ENCODE data around the gene RGP1.

Gene RGP1, protein sequence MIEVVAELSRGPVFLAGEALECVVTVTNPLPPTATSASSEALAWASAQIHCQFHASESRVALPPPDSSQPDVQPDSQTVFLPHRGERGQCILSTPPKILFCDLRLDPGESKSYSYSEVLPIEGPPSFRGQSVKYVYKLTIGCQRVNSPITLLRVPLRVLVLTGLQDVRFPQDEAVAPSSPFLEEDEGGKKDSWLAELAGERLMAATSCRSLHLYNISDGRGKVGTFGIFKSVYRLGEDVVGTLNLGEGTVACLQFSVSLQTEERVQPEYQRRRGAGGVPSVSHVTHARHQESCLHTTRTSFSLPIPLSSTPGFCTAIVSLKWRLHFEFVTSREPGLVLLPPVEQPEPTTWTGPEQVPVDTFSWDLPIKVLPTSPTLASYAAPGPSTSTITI

DNA sequence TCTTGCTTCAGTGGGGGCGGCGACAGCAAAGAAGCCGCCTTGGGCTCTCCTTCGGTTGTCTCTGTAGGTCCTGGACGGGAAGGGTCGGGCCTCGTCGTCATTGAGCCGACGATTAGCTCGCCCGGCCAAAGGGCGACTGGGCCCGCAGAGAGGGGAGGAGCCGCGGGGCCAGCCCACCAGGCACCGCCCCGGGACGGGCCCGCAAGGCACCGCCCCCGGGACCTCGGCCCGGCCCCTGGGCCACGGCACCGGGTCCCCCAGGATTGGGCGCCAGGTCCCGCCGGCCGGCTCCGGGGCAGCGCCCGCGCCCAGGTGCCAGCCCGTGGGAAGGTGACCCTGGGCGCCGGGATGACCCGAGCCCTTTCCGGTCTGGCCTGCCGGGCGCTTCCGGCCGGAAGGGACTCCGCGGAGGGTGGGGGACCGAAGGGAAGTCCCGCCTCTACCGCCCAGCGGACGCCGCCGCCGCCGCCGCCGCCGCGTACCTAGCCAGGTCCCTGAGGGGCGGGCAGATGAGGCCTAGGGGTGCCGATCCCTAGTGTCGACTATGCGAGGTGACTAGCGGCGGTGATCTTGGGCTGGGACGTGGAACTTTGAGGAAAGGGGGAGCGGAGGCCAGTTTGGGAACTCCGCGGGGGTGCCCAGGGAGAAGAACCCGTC is at the start of gene RGP1, which contains the start of gene GBA2:
TSS of gene RGP1 (plus strand) at position 430 of the 657 bp plus-strand sequence. CDS start 469 bp downstream, outside the sequence.
TSS of gene GBA2 (minus strand) at position 371 of the 657 bp plus-strand sequence. CDS start 524 bp downstream, outside the sequence.
- peak; percentile 50 for DNase-seq

GRCh38 chr9:35700031-35700430 is 49.1 kb upstream of the RGP1 start:
- no peak for DNase-seq

GRCh38 chr9:35700942-35701341 is 48.1 kb upstream of the RGP1 start:
- DNase-seq, result no peak

DNA sequence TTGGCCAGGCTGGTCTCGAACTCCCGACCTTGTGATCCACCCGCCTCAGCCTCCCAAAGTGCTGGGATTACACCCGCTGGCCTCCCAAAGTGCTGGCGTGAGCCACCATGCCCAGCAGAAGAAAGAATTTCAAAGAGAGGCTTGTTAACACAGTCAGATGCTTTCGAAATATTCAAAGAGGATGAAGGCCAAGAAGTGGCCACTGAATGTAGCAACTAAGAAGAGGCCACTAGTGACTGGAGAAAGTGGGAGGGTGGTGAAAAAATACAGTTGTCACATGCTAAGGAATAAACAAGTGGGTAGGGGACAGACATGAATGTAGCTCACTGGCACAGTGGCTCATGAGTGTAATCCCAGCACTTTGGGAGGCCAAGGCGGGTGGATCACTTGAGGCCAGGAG is 46.4 kb upstream of the RGP1 start:
- no peak for DNase-seq

DNA sequence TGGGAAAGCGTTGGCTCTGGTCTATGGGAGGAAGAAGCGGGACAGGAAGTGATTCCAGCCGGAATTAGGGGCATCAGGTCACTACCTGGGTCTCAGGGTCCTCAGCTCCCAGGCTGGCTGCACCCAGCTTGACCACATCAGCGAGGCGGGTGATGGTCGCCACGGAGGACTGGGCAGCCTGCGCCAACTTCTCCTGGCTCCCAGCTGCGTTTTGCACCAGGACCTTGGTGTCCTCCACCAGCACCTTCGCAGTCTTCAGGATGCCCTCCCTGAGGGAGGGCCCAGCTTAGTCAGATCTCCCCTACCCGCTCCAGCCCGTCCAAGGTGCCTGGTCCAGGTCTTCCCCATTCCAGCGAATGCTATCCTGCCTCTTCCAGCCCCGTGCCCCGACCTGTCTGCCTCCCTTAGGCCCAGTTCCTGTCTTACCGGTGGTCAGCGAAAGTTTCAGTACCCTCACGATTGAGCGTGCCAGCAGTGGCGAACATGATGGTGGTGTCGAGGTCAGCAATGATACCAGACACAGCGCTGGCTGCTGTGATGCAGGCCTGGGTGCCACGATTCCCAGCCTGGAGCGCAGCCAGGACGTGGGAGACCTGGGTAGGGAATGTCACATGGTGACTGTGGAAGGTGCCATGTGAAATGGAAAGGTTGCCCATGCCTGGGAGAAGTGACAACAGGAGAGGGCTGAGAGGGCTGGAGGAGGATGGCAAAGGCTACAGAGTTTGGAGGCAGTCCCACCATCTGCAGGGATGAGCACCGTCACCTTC is 45.0 kb upstream of the RGP1 start:
- DNase-seq, result no peak

- DNase-seq, result no peak
Measured at GRCh38 chr9:35705372-35705771, 43.7 kb upstream of the RGP1 start.

DNA sequence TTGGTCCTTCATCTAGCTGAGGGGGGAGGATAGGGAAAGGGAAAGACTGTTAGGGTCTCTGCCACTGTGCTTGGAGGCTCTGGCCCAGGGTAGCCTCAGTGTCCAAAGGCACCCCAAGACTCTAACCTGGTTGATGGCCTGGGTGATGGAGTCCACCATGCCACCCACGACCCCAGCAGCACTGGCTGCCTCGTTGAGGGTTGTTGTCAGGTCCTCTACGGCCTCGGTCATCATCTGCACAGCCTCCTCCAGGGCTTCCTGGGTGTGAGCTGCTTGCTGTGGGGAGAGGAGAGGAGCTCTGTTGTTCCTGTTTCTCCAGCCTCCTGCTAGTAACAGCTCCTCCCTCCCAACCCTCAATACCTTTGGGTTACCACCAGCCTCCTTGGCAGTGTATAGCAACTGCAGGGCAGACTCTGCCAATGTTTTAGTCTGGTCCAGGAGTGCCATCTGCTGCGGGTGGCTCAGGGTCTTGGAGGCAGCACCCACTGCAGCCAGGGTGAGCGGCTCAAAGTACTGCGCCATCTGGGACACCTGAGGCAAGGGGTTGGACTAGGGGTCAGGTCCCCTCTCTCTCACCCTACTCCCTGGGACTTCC is 43.2 kb upstream of the RGP1 start:
- no peak for DNase-seq

- DNase-seq, result no peak
Measured at GRCh38 chr9:35706951-35707350, 42.1 kb upstream of the RGP1 start.

DNA sequence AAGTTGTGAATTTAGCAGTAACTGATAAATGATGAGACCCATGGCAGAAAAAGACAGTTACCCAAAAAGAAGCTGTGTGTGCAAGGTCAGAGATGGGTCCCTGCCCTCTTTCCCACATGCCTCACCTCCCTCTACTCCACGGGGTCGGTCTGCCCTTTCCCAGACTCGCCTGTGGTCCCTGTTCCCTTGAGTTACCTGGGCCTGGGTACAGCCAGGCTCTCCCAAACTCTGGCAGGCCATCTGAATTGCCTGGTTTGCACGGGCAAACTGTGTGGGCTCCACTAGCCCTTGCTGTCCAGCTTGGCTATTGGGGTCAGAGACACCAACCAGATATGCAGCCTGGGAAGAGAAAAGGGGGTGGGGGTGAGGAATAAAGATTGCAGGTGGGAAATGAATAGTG is 40.9 kb upstream of the RGP1 start:
- no peak for DNase-seq

DNA sequence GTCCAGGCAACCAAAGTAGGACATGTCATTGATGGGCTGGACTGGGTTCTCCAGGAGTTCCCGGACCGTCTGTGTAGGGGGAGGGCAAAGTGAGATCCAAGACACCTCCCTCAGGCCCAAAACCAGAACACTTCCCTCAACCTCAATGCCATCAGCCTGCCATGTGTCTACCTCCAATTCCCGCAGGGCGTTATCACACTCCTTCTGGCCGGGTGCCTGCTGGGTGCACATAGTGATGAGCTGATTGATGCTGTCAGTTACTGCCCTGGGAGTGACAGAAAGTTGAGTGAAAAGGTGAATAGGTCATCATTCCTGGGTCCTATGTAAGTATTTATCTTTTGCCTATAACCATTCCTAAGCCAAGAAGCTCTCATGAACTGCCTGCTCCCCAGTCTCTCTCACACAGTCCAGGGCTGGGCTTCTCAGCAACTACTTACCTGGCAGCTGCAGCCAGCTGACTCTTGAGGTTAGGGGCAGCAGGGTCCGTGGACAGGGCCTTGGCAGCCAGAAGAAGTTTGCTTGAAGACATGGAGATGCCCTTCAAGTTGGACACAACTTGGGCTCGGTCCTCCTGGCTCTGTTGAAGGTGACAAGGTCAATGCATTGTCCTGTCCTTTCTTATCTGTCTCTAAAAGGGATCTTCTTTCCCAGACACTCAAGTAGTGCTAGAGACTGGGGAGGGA is 38.1 kb upstream of the RGP1 start:
- no peak for DNase-seq

GRCh38 chr9:35711501-35712428 is 37.3 kb upstream of the RGP1 start:
- no peak for DNase-seq

- DNase-seq, result no peak
Measured at GRCh38 chr9:35712762-35713400, 36.2 kb upstream of the RGP1 start.

GRCh38 chr9:35713578-35713977 is 35.5 kb upstream of the RGP1 start:
- no peak for DNase-seq

GRCh38 chr9:35714123-35714522 is 35.0 kb upstream of the RGP1 start:
- no peak for DNase-seq

DNA sequence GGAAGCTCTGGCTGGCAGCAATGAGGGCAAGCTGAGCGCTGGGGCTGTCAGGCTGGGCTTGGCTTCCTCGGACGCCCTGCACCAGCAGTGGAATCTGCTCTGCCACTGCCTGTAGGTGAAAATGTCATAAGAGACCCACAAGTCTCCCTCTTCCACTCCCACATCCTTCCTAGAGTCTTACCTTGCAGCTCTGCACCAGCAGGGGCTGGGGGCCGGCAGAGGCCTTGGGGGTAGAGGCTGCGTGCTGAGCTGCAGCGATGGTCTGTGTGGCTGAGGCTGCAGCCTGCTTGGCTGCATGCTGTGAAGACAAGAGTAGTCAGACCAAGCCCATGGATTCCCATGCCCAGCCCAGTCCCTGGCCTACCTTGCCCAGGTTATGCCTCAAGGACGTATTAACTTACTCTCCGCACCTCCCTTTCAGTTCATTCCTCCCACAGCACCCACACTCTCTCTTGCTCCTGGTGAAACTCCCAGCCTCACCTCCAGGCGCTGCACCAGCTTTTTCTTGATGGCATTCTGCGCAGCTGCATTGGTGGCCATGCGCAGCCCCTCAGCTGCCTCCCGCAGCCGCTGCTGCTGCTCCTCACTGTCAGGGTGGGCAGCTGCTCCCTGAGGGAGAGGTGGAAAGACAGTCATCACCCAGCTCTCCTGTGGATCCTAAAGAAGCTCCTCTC is 34.4 kb upstream of the RGP1 start:
- DNase-seq, result no peak

- no peak for DNase-seq
Measured at GRCh38 chr9:35716230-35716629, 32.9 kb upstream of the RGP1 start.

- DNase-seq, result no peak
Measured at GRCh38 chr9:35717132-35717870, 31.8 kb upstream of the RGP1 start.

- DNase-seq, result no peak
Measured at GRCh38 chr9:35718721-35719511, 30.2 kb upstream of the RGP1 start.

GRCh38 chr9:35719546-35719945 is 29.5 kb upstream of the RGP1 start:
- no peak for DNase-seq
